Ectodermal cell (in vitro differentiated cells): Measurements from ENCODE around the gene TMEM19.

Experiments used
- H3K27ac ChIP-seq: 2 replicates; pipeline ENCODE4 v1.7.0; 2013; ENCODE audit warnings: mild to moderate bottlenecking, low read depth, low read length; ENCODE audit not compliant: insufficient read depth, poor library complexity, severe bottlenecking
- H3K27me3 ChIP-seq: 2 replicates; pipeline ENCODE4 v1.7.0; 2013; ENCODE audit warnings: mild to moderate bottlenecking, low read length; ENCODE audit not compliant: insufficient read depth, control insufficient read depth, poor library complexity, severe bottlenecking
- H3K36me3 ChIP-seq: one replicate; pipeline ENCODE4 v1.7.0; 2013; ENCODE audit warnings: low read length; ENCODE audit not compliant: control insufficient read depth, insufficient read depth
- H3K4me1 ChIP-seq: one replicate; pipeline ENCODE4 v1.7.0; 2013; ENCODE audit warnings: low read length; ENCODE audit not compliant: control insufficient read depth, insufficient read depth
- H3K4me3 ChIP-seq: 2 replicates; pipeline ENCODE4 v1.7.0; 2013; ENCODE audit warnings: low read depth, low read length, control low read depth; ENCODE audit not compliant: insufficient read depth
- H3K9me3 ChIP-seq: 2 replicates; pipeline ENCODE4 v1.7.0; 2013; ENCODE audit warnings: mild to moderate bottlenecking, low read length, moderate library complexity; ENCODE audit not compliant: control insufficient read depth
- WGBS, 2 experiments: methylation state at CpG; one replicate each; pipeline ENCODE4 v1.1.7; 2013; ENCODE audit warnings: missing lambda C conversion rate in 2 of 2; 5-methylcytosine and 5-hydroxymethylcytosine counted together

Gene TMEM19

GRCh38 chr12:71704920-71705319 lies 19.0 kb downstream of the TMEM19 start:
- no peaks in the 10 kb centered on the region for H3K4me1 ChIP-seq
- H3K27ac ChIP-seq, result no peak overlapping the region
- no peaks in the 10 kb centered on the region for H3K36me3 ChIP-seq
- no peaks in the 10 kb centered on the region for H3K9me3 ChIP-seq
- no peak overlapping the region for H3K4me3 ChIP-seq
- WGBS, 2 experiments, result 100% methylated on average over 1 of the region's 2 CpGs; no CpG with 5 or more reads in 1 of the 2 experiments
- no peaks in the 10 kb centered on the region for H3K27me3 ChIP-seq

DNA sequence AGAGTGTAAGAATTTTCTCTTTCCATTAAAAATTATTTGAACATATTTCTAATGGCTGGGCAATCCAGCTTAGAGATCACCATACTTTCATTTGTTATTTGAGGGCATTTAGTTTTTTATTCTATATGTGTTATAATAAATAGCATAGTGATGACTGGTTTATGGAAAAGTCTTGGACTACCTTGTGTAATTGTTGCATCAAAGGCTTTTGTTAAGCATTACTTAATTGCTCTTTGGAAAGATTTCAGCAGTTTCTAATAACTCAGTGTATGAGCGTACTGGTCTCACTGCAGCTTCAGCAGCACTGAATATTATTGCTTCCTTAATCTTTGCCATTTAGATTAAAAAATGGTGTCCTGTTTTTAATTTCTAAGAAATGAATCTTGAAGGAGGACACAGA lies 22.8 kb downstream of the TMEM19 start:
- H3K27ac ChIP-seq, result no peak overlapping the region
- no peaks in the 10 kb centered on the region for H3K36me3 ChIP-seq
- no peaks in the 10 kb centered on the region for H3K4me1 ChIP-seq
- H3K9me3 ChIP-seq, result no peaks in the 10 kb centered on the region
- no peaks in the 10 kb centered on the region for H3K27me3 ChIP-seq
- WGBS, 2 experiments, result 100% methylated on average over 1 of the region's 1 CpG
- H3K4me3 ChIP-seq, result no peak overlapping the region

DNA sequence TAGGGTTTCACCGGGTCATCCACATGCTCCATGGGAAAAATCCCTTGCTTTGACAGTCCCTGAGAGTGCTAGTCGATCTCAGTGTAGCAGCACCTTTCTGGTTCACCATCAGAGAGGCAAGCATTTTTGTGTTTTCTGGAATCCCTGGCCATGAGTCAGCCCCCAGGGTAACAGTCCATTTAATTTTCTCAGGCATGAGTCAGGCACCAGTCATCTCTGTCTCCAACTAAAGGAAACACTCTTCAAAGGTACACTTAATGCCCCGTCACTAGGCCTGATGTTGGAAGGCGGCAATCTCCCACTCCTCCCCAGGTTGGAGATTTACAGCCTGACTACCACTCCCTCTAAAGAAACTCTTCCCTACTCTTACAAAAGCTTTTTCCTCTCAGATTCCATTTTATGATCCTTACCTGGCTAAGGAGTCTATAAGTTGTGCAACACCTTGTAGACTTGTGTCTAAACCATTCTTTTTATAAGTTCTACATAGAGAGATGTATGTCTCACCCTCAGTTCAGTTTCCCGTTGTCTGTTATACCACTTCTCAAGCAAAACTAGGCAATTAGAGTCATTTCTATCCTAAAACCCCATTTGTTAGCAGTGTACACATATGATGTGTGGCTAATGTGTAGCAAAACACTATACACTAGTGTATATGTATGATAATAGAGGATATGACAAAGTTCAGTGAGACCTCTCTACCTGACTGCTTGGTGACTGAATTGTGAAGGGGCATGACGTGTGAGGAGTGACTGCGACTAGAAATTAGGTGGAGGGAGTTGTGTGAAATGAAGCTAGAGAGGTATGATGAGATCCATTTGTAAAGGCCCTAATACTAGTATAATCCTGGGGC lies 24.6 kb downstream of the TMEM19 start:
- Histone ChIP-seq H3K36me3 (no peaks in the 10 kb centered on the region), H3K4me3 (no peak overlapping the region), H3K9me3 (no peaks in the 10 kb centered on the region), H3K4me1 (no peaks in the 10 kb centered on the region), H3K27ac (no peak overlapping the region), H3K27me3 (no peaks in the 10 kb centered on the region)
- WGBS, 2 experiments, result 89 to 91% methylated on average over 7 of the region's 7 CpGs

- Histone ChIP-seq H3K27ac (no peak overlapping the region), H3K27me3 (no peaks in the 10 kb centered on the region), H3K9me3 (no peaks in the 10 kb centered on the region), H3K4me1 (no peaks in the 10 kb centered on the region), H3K36me3 (no peaks in the 10 kb centered on the region), H3K4me3 (no peak overlapping the region)
Measured at GRCh38 chr12:71718611-71719010, 32.7 kb downstream of the TMEM19 start.

GRCh38 chr12:71719647-71720370 lies 33.9 kb downstream of the TMEM19 start:
- Histone ChIP-seq H3K4me1 (no peaks in the 10 kb centered on the region), H3K4me3 (no peak overlapping the region), H3K36me3 (no peaks in the 10 kb centered on the region), H3K27ac (no peak overlapping the region), H3K9me3 (no peaks in the 10 kb centered on the region), H3K27me3 (no peaks in the 10 kb centered on the region)
- 90 to 92% methylated on average over 5 of the region's 5 CpGs for WGBS, 2 experiments

DNA sequence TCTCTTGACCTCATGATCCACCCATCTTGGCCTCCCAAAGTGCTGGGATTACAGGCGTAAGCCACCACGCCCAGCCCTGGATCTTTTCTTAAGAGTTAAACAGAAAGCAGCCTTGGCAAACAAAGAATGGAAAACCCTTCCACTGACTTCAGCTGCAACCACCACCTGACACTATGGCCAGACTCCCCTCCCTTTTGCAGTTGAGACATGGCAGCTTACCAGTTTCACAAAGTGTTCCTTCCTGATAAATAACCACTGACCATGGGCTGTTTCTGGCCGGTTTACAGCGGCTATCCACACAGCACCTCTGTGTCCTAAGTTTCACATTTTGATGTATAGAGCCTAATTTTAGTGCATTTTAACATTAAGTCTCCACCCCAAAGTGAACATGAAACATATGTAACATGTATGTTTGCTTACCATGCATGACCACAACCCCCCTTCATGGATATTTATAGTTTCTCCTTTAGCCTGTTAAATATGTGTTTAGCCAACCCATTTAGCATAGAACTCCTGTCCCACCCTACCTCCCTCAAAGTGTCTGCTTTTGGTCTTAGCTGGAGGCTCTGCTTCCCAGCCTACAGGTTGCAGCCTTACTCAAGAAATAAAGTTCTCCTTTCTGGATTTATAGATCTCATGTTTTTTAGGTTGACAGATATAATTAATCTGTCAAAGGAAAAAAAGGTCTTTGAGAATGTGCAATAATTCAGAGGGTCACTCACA lies 36.1 kb downstream of the TMEM19 start:
- no peaks in the 10 kb centered on the region for H3K4me1 ChIP-seq
- H3K27ac ChIP-seq, result no peak overlapping the region
- no peak overlapping the region for H3K4me3 ChIP-seq
- no peaks in the 10 kb centered on the region for H3K36me3 ChIP-seq
- H3K9me3 ChIP-seq, result no peaks in the 10 kb centered on the region
- no peaks in the 10 kb centered on the region for H3K27me3 ChIP-seq
- 93% methylated on average over 4 of the region's 4 CpGs for WGBS, 2 experiments

DNA sequence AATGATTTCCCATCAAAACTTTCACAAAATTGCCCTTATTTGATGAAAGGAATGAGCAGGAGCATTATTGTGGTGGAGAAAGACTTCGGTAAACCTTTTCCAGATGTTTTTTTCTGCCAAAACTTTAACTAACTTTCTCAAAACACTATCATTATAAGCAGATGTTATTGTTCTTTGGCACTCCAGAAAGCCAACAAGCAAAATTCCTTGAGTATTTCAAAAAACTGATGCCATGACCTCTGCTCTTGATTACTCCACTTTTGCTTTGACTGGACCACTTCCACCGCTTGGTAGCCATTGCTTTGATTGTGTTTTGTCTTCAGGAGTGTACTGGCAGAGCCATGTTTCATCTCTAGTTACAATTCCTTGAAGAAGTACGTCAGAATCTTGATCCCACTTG lies 39.1 kb downstream of the TMEM19 start:
- 91% methylated on average over 3 of the region's 3 CpGs for WGBS, 2 experiments
- Histone ChIP-seq H3K9me3 (no peaks in the 10 kb centered on the region), H3K27ac (no peak overlapping the region), H3K4me1 (no peaks in the 10 kb centered on the region), H3K4me3 (no peak overlapping the region), H3K27me3 (no peaks in the 10 kb centered on the region), H3K36me3 (no peaks in the 10 kb centered on the region)

GRCh38 chr12:71726548-71726947 lies 40.7 kb downstream of the TMEM19 start:
- Histone ChIP-seq H3K9me3 (no peaks in the 10 kb centered on the region), H3K4me3 (no peak overlapping the region), H3K4me1 (no peaks in the 10 kb centered on the region), H3K27me3 (no peaks in the 10 kb centered on the region), H3K27ac (no peak overlapping the region), H3K36me3 (no peaks in the 10 kb centered on the region)
- WGBS, 2 experiments, result 92 to 93% methylated on average over 2 of the region's 2 CpGs

DNA sequence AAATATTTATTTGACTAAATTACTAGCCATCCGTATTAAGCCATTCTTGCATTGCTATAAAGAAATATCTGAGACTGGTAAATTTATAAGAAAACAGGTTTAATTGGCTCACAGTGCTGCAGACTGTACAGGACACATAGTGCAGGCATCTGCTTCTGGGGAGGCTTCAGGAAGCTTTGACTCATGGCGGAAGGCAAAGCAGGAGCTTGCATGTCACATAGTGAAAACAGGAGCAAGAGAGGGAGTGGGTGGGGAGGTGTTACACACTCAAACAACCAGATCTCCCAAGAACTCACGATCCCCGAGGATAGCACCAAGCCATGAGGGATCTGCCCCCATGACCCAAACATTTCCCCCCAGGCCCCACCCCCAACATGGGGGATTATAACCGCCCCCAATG lies 42.1 kb downstream of the TMEM19 start:
- Histone ChIP-seq H3K36me3 (no peaks in the 10 kb centered on the region), H3K9me3 (no peaks in the 10 kb centered on the region), H3K4me3 (no peak overlapping the region), H3K27ac (no peak overlapping the region), H3K27me3 (no peaks in the 10 kb centered on the region), H3K4me1 (no peaks in the 10 kb centered on the region)
- 77 to 95% methylated on average over 1 to 4 of the region's 5 CpGs for WGBS, 2 experiments

GRCh38 chr12:71730936-71731335 lies 45.1 kb downstream of the TMEM19 start:
- Histone ChIP-seq H3K4me1 (no peaks in the 10 kb centered on the region), H3K9me3 (no peaks in the 10 kb centered on the region), H3K36me3 (no peaks in the 10 kb centered on the region), H3K27ac (no peak overlapping the region), H3K27me3 (no peaks in the 10 kb centered on the region), H3K4me3 (no peak overlapping the region)
- 75 to 81% methylated on average over 7 of the region's 7 CpGs for WGBS, 2 experiments
